DMS53 treated with DMSO at 0.1 percent for 48 hours (cell line): ENCODE data around the gene PLA2G4F.

Experiments
- DNase-seq: peaks from one replicate; lab custom pipeline; 2025; ENCODE audit not compliant: unreplicated experiment; lab: John Stamatoyannopoulos, UW

Gene PLA2G4F

GRCh38 chr15:42147431-42147735 is 9.1 kb downstream of the PLA2G4F start:
- DNase-seq: no peak

DNA sequence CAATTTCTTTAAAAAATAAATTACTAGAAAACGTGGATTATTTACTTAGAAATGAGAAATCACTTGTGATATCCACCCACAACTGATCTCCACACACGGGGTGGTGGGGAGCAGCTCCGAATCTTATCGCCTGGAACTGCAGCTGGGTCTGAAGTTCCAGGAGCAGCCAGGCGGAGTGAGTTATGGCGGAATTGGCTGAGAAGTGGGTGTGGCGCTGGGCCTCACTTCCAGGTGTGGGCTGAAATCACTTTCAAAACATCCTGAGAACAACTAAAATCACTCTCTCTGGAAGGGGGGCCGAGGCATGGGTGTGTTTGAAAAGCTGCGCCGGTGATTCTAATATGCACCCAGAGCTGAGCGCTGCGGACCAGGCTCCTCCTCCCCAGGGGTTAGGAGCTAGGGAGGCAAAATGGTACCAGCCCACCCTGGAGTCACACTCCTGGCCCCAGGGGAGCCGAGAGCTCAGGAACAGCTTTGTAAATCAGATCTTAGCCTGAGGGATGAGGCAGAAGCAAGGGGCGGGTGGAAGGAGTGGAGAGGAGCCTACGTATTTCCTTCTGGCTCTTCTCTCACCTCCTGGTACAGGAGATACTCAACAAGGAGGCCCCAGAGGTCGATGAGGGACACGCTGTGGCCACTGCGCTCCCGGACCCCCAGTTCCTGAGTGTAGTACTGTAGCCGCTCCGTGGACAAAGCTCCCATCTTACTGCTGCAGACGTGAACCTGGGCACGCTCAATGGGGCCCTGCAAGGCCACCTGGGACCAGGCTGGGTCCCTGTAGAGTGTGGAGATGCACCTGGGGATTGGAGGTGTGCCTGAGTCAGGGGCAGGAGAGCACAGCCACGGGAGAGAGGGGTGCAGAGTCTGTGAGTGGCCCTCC is 9.6 kb downstream of the PLA2G4F start:
- DNase-seq: no peak

DNA sequence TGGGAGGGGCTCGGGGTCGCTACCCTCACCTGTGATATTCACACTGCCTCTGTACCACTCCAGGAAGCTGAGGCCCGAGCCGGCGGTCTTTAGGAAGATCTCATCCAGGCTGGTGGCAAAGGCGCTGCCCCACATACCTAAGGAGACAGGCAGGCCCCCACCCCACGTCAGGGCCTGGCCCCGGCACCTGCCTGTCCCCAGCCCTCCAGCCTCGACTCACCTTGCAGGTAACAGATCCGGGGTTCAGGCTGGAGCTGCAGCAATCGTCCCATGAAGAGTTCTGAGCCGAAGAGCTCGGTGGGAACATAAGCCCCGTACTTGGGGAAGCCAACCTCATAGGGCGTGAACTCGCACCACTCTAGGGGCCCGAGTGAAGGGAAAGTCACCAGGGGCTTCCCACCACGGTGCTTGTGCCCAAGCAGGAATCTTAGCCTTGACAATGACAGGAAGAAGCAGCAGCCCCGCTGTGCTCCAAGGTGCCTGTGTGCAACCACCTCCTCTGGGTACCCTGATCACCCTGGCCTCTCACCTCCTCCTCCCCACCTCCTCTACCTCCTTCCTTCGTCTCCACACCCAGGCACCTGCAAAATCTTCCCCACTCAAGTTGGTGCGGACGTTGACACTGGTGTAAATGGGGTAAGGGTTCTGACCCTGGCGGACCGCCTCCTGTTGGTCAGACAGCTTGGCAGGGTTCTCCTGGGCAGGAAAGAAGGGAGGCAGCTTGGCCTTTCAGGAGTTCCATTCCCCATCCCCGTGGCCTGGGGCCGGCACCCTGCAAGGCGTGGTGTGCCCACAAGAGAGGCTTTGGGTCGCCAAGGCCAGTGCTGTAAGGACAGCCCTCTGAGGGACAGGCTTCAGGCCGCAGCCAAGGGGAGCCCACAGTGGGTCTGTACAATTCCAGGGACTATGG is 10.6 kb downstream of the PLA2G4F start:
- DNase-seq: no peak

- no peak for DNase-seq
These were observed 11.5 kb downstream of the PLA2G4F start for GRCh38 chr15:42144841-42145375.

GRCh38 chr15:42143866-42144625 is 12.4 kb downstream of the PLA2G4F start:
- DNase-seq: no peak

DNA sequence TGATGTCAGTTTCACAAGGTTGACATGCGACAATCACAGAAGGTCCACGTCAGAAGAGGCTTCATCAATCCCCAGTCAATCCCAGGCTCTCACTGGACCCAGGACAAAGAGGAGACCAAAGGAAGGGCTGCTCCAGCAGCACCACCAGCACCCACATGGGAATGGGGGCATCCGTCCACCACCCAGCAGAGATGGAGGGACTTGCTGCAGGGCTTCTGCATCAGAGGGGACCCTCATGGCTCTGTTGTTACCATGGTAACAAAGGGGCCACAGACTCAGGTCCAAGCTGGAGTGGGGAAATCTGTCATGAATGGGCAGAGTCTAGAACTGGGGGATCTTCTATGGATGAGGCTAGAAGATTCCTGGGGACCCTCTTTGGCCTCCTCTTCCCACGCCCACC is 13.1 kb downstream of the PLA2G4F start:
- DNase-seq: no peak

DNA sequence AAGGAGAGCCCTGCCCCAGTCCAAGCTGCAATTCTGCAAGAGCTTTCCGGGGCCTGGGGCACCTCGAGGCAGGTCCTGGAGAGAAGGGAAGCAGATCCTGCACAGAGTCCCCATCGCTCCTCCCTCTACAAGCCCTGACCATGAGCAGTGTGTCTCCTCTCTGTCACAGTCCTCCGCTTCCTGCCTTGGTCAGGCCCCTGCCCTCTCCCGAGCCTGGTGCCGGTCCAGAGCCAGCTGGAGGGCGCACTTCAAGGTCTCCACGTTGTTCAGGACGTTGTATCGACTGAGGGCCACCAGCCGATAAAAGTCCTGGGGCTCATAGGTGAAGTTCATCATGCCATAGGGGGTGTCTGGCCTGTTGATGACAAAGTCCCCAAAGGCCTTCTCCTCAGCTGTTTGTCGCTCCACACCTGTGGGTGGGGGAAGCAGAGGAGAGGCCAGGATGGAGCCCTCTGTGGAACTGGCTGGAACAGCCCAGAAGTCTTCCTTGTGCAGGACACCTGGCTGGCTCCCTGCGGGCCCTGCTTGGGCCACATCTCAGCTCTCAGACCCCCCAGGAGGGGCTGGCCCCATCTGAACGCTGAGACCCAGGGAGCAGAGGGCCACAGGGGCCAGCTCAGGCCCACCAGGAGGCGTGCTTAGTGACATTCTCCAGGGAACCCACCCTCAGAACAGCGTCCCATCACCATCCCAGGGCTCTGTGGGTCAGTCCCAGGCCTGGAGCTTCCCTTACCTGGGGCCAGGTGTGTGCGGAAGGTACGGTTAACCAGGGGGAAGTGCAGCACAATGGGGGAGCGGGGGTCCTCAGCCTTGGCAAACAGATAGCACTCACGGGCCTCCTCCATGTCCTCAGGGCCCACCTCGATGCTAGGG is 14.4 kb downstream of the PLA2G4F start:
- DNase-seq: no peak

DNA sequence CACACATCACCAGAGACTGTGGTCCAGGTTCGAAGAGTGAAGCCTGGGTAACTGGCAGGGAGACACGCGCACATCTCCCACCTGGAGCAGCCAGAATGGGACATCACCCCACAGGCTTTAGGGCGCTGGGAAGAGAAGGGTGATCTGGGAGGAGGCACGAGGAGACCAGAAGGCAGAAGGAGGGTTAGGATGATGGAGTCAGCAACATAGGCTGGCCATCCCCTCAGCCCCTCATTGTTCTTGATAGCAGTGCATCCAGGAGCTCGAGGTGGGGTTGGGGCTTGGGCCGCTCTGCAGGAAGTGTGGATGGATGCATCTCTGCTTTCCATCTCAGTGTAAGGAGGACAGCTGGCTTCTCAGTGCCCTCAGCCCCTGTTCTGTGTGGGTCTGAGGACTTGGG is 15.2 kb downstream of the PLA2G4F start:
- DNase-seq: no peak

GRCh38 chr15:42140383-42141070 is 15.9 kb downstream of the PLA2G4F start:
- no peak for DNase-seq

GRCh38 chr15:42139596-42139995 is 16.8 kb downstream of the PLA2G4F start:
- DNase-seq: no peak

DNA sequence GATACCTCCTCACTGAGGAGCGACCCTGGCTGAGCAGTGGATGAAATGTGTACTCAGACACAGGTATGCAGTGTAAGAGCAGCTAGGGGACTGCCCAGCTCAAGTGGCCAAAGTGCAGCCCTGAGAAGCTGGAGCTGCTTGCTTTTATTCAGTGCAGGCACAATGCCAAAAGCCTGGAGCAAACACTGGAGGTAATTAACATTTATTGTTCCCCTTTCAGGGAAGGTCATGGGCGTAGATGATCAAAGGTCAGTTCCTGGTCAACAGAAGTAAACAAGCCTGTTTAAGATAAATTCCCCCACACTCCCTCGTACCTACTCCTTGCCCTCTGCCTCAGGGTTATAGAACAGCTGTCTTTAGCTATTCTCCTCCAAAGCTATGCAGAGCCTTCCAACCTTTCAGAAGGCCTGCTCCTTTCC is 17.5 kb downstream of the PLA2G4F start:
- DNase-seq: peak; percentile 14

GRCh38 chr15:42138411-42138810 is 18.0 kb downstream of the PLA2G4F start:
- DNase-seq: no peak

- DNase-seq: peak; percentile 12
These were observed 18.8 kb downstream of the PLA2G4F start for GRCh38 chr15:42137461-42138261.

DNA sequence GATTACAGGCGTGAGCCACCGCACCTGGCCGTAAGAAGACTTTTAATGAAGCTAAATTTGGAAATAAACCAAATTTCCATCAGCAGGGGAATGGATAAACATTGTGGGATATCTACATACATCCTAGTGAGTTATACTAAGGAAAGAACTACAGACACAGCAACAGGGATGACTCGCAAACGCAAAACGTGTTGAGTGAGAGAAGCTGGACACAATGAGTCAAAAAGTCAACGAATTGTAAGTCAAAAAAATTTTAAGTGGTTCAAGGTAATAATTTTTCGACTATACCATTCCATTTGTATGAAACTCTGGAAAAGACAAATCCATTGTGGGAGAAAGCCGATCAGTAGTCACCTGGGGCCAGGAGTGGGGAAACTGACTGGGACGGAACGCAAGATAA is 19.9 kb downstream of the PLA2G4F start:
- DNase-seq: no peak

GRCh38 chr15:42135351-42135750 is 21.1 kb downstream of the PLA2G4F start:
- no peak for DNase-seq

- DNase-seq: no peak
These were observed 21.7 kb downstream of the PLA2G4F start for GRCh38 chr15:42134617-42135245.

DNA sequence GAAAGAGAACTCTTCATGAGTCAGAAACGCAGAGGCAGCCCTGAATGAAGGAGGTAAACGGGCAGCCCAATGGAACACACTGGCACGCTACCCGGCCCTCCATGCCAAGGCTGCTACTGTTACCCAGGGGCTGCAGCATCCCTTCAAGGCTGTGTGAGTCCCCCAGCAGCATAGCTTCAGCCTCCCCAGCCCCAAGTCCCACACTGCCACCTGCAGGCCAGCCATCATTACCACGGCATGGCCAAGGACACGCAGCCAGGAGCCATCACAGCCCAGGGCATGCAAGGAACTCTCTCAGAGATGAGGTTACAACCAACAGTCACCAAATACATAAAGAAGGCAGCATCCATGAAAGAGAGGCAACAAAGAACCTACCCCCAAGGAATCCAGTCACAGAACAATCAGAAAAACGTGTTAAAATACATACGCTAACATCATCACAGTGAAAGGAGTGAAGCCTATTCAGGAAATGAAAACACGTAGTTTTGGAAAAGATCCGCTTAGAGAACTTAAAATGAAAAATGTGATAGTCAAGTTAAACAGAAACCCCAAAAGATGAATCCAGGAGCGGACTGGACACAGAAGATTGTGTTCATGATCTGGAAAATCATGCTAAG is 22.4 kb downstream of the PLA2G4F start:
- DNase-seq: peak; percentile 36

GRCh38 chr15:42133356-42133755 is 23.1 kb downstream of the PLA2G4F start:
- DNase-seq: no peak
